Mesodermal cell (in vitro differentiated cells): Measurements from ENCODE around the gene GLI1.
"Not testable (repeated sequence)": the region's sequence is repeated elsewhere in the genome, so short reads cannot be mapped to it uniquely, and the experiment has no call there.

ENCODE experiments used
- H3K27ac ChIP-seq: 2 replicates; pipeline ENCODE4 v1.7.0; 2013; ENCODE audit warnings: mild to moderate bottlenecking, low read depth, low read length, moderate library complexity; ENCODE audit not compliant: severe bottlenecking
- H3K36me3 ChIP-seq: 2 replicates; pipeline ENCODE4 v1.7.1; 2013; ENCODE audit warnings: mild to moderate bottlenecking, low read length, moderate library complexity; ENCODE audit not compliant: control insufficient read depth, insufficient read depth
- H3K4me1 ChIP-seq: one replicate; pipeline ENCODE4 v1.7.1; 2013; ENCODE audit warnings: mild to moderate bottlenecking, low read length; ENCODE audit not compliant: insufficient read depth, control insufficient read depth, poor library complexity, severe bottlenecking
- H3K4me3 ChIP-seq: 2 replicates; pipeline ENCODE4 v1.7.0; 2013; ENCODE audit warnings: low read length, control low read depth, mild to moderate bottlenecking; ENCODE audit not compliant: insufficient read depth, poor library complexity, severe bottlenecking; ENCODE audit errors: extremely low read depth
- H3K9me3 ChIP-seq: 2 replicates; pipeline ENCODE4 v1.7.1; 2013; ENCODE audit warnings: mild to moderate bottlenecking, low read length, moderate library complexity; ENCODE audit not compliant: control insufficient read depth
- WGBS, 2 experiments: methylation state at CpG; one replicate each; pipeline ENCODE4 v1.1.5; 2013; ENCODE audit warnings: missing lambda C conversion rate in 2 of 2; ENCODE audit not compliant: insufficient coverage in 2 of 2; 5-methylcytosine and 5-hydroxymethylcytosine counted together

The GLI1 gene

GRCh38 chr12:57487597-57488401, 28.2 kb downstream of the GLI1 start, which contains the start of gene MARS1:
MARS1 (plus strand) TSS chr12:57488068; CDS start chr12:57488091, 23 bp downstream.
- WGBS, 2 experiments, result 14 to 15% methylated on average over 38 to 46 of the region's 47 CpGs
- Histone ChIP-seq H3K4me1 (peaks cover 11% of the 10 kb centered on the region), H3K36me3 (peaks cover 38% of the 10 kb centered on the region), H3K9me3 (no peaks in the 10 kb centered on the region), H3K4me3 (peak within 1 kb of the TSS; percentile 96), H3K27ac (peak within 1 kb of the TSS; percentile 92)

DNA sequence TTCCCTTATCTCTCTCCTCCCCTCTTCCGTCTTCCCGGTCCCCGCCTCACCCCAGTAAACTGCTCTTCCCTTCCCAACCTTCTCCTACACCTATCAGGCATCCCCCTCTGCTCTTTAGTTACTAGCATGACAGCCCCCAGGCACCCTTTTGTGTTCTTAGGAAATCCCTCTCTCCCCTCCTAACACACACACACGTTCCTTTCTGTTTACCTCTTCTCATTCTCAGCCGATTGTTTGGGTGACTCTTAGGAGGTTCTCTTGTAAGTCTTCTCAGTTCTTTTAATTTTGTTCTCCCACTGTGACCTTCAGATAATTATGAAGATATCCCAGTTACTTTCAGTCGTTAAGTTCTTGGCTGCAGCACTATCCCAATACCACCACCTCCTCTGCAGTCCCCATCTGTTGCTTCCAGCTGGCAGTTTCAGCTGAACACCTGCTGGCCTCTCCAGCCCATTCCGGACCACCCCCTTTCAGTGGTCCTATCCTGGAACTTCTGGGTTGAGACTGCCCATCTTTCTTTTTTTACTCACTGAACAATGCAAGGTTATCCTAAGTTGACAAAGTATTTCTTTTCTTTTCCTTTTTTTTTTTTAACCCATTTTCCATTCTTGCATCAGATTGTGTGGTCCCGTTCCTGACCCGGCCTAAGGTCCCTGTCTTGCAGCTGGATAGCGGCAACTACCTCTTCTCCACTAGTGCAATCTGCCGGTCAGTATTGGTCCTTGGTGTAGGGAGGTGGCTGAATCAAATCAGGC, 29.0 kb downstream of the GLI1 start:
- H3K27ac ChIP-seq, result peak overlapping the region; percentile 92
- H3K9me3 ChIP-seq, result no peaks in the 10 kb centered on the region
- H3K4me1 ChIP-seq, result peaks cover 5% of the 10 kb centered on the region
- 4 to 24% methylated on average over 5 to 7 of the region's 11 CpGs for WGBS, 2 experiments
- peaks cover 41% of the 10 kb centered on the region for H3K36me3 ChIP-seq
- peak overlapping the region; percentile 96 for H3K4me3 ChIP-seq

DNA sequence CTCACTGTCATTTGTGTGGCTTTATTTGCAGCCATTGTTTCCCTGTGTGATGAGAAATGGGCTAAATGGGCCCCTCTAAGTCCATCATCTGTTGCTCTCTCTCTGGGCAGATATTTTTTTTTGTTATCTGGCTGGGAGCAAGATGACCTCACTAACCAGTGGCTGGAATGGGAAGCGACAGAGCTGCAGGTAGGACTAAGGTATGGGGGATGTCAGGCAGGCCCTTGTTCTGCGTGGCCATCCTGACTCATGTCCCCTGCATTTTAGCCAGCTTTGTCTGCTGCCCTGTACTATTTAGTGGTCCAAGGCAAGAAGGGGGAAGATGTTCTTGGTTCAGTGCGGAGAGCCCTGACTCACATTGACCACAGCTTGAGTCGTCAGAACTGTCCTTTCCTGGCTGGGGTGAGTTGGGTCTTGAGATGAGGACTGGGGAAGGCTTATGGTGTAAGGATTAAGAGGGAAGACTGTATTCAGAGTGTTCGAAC, 29.6 kb downstream of the GLI1 start:
- Histone ChIP-seq H3K27ac (no peak overlapping the region), H3K9me3 (no peaks in the 10 kb centered on the region)
- WGBS, 2 experiments, result 83 to 89% methylated on average over 1 to 4 of the region's 5 CpGs

DNA sequence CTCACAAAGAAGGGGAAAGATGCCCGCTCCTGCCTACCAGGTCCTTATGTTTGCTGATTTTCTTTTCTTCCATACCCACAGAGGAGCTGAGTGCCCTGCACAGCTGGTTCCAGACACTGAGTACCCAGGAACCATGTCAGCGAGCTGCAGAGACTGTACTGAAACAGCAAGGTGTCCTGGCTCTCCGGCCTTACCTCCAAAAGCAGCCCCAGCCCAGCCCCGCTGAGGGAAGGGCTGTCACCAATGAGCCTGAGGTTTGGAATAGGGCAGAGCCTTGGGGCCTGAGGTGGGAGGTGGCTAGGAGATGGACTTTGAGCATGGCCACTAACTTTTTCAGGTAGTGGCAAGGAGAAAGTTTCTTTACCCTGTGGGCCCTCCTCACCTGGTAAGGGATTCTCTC, 30.5 kb downstream of the GLI1 start:
- Histone ChIP-seq H3K27ac (no peak overlapping the region), H3K36me3 (peaks cover 49% of the 10 kb centered on the region), H3K4me3 (no peak overlapping the region), H3K4me1 (peaks cover 5% of the 10 kb centered on the region), H3K9me3 (no peaks in the 10 kb centered on the region)
- WGBS, 2 experiments, result 89 to 95% methylated on average over 3 of the region's 4 CpGs

More for the DNA sequence above, 29.6 kb downstream of the GLI1 start:
- peaks cover 5% of the 10 kb centered on the region for H3K4me1 ChIP-seq
- peak overlapping the region; percentile 96 for H3K4me3 ChIP-seq
- peaks cover 45% of the 10 kb centered on the region for H3K36me3 ChIP-seq

DNA sequence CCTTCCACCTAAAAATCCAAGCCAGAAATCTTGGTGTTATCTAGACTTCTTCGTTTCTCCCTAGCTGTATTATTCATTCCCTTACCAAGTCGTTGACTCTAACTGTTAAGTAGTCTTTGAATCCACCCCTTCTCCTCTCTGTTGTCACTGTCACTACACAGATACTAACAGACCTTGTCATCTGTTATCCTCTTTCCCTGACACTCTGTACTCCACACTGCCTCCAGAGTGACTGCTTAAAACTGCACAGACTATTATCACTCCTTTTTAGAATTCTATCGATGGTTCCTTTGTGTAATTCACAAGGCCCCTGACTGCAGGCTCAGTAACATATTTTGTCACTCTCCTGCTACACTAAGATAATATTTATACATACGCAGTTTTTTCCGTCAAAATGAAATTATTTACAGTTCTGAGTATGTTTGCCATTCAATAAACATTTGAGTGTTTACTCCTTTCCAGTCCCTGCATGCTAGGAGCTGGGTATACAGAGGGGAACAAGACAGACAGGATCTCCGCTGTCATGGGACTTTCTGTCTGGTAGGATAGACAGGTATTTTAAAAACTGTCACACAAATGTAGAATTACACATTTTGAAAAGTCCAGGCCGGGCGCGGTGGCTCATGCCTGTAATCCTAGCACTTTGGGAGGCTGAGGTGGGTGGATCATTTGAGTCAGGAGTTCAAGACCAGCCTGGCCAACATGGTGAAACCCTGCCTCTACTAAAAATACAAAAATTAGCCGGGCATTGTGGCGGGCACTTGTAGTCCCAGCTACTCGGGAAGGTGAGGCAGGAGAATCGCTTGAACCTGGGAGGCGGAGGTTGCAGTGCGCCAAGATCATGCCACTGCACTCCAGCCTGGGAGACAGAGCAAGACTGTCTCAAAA, 32.1 kb downstream of the GLI1 start:
- peaks cover 60% of the 10 kb centered on the region for H3K36me3 ChIP-seq
- no peaks in the 10 kb centered on the region for H3K9me3 ChIP-seq
- 93 to 95% methylated on average over 5 to 12 of the region's 15 CpGs for WGBS, 2 experiments
- H3K4me3 ChIP-seq, result no peak overlapping the region
- peaks cover 5% of the 10 kb centered on the region for H3K4me1 ChIP-seq
- no peak overlapping the region for H3K27ac ChIP-seq

DNA sequence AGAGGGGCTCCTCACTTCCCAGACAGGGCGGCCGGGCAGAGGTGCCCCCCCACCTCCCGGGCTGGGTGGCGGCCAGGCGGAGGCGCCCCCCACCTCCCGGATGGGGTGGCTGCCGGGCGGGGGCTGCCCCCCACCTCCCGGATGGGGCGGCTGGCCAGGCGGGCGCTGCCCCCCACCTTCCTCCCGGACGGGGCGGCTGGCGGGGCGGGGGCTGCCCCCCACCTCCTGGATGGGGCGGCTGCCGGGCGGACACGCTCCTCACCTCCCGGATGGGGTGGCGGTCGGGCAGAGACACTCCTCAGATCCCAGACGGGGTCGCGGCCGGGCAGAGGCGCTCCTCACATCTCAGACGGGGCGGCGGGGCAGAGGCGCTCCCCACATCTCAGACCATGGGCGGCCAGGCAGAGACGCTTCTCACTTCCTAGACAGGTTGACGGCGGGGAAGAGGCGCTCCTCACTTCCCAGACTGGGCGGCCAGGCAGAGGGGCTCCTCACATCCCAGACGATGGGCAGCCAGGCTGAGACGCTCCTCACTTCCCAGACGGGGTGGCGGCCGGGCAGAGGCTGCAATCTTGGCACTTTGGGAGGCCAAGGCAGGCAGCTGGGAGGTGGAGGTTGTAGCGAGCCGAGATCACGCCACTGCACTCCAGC, 35.6 kb downstream of the GLI1 start:
- peaks cover 76% of the 10 kb centered on the region for H3K36me3 ChIP-seq
- H3K4me1 ChIP-seq, H3K4me3 ChIP-seq, H3K9me3 ChIP-seq, H3K27ac ChIP-seq: not testable (repeated sequence)
- WGBS, 2 experiments, result 90% methylated on average over 17 to 27 of the region's 48 CpGs

- no peaks in the 10 kb centered on the region for H3K9me3 ChIP-seq
- peaks cover 76% of the 10 kb centered on the region for H3K36me3 ChIP-seq
- H3K27ac ChIP-seq, result no peak overlapping the region
- H3K4me3 ChIP-seq, result no peak overlapping the region
- no peaks in the 10 kb centered on the region for H3K4me1 ChIP-seq
Measured at GRCh38 chr12:57496822-57497221, 37.2 kb downstream of the GLI1 start.

DNA sequence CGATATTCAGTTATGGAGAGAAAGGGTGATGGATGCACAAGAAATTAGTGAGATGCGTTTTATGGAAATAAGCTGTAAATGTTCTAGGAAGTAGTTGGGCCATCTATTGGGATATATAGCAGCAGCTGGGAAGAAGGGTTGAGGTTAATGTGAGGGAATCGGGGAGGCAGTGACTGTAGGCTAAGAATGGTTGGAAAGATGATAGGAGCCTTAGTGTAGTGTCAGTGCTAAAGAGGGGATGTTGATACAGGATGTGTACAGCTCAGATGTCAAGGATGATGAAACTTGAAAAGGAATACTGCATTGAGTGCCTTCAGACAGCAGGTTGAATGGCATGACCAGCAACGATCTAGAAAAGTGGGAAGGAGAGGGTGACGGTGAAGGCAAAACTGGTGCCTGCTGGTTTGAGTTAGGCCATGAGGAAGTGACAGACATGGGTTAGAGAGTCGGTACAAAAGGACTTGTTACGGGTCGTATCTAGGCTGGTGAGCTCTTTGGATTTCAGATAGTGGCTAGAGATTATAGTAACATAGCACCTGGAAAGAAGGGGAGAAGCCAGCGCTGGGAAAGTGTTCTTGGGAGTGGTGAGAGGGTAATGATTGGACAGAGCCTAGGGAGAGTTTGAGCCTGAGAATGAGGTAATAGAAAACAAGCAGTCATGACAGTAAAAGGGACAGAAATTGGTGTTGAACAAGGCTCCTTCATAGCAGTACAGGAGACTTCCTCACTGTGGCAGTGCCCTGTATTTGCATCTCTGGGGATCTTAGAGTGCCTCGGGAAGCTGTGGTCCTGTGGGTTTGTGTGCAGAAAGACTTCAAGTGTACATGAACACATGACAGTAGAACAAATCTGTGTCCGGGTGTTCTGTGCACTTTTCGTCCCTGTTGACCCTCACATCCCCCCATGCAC, 37.9 kb downstream of the GLI1 start:
- 96 to 97% methylated on average over 12 of the region's 12 CpGs for WGBS, 2 experiments
- no peak overlapping the region for H3K27ac ChIP-seq
- H3K9me3 ChIP-seq, result no peaks in the 10 kb centered on the region
- no peak overlapping the region for H3K4me3 ChIP-seq
- H3K36me3 ChIP-seq, result peaks cover 79% of the 10 kb centered on the region
- no peaks in the 10 kb centered on the region for H3K4me1 ChIP-seq

DNA sequence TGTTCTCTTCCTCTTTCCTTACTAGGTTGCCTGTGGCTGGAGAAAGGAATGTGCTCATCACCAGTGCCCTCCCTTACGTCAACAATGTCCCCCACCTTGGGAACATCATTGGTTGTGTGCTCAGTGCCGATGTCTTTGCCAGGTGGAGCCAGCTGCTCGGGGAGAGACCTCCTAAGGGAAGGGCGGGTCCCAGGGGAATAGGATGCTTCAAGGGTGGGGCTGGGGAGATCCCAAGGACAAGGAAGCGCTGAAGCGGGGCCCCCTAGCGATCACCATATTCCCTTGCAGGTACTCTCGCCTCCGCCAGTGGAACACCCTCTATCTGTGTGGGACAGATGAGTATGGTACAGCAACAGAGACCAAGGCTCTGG, 38.5 kb downstream of the GLI1 start:
- Histone ChIP-seq H3K9me3 (no peaks in the 10 kb centered on the region), H3K27ac (no peak overlapping the region), H3K4me1 (no peaks in the 10 kb centered on the region), H3K36me3 (peaks cover 79% of the 10 kb centered on the region), H3K4me3 (no peak overlapping the region)
- 93 to 100% methylated on average over 3 to 6 of the region's 9 CpGs for WGBS, 2 experiments
